Measurements from ENCODE around the gene DCAF11. TPM values are rescaled to one million over a fixed set of nuclear protein-coding genes. Genes with fewer than 3 reads are reported as not detected.

The DCAF11 gene
- total and polyA plus RNA-seq, 2 of the 13 experiments (the other 11 are each of a cell fraction or from before 2014, with no cell fraction given) = 150 to 257 TPM

GRCh38 chr14:24096545-24097181, 17.9 kb upstream of the DCAF11 start (continued):
- TF ChIP-seq ZBTB2 (CRISPR knock-in tag; IDR thresholded peaks at IDR 0.05; ENCODE audit: low read depth) = no peak
- TF ChIP-seq ZNF207 (IDR thresholded peaks at IDR 0.05; ENCODE audit: borderline replicate concordance) = no peak
- TF ChIP-seq MEIS2 (CRISPR knock-in tag; IDR thresholded peaks at IDR 0.05) = no peak
- TF ChIP-seq ZNF776 (CRISPR knock-in tag; IDR thresholded peaks at IDR 0.05) = peak; percentile 66; the same call in 1 of the 2 replicates
- TF ChIP-seq ZFP37 (CRISPR knock-in tag; IDR thresholded peaks at IDR 0.05; ENCODE audit: borderline replicate concordance) = no peak
- TF ChIP-seq ZNF138 (CRISPR knock-in tag; IDR thresholded peaks at IDR 0.05; ENCODE audit: low read depth) = no peak
- TF ChIP-seq ZBTB21 (CRISPR knock-in tag; IDR thresholded peaks at IDR 0.05) = no peak
- no peak for TF ChIP-seq HOXA5 (CRISPR knock-in tag; IDR thresholded peaks at IDR 0.05)
- TF ChIP-seq POLR2A (IDR thresholded peaks at IDR 0.05; ENCODE audit: insufficient read depth in 1 of 2, low read depth in 2 of 2, low read length in 2 of 2) = no peak
- peak; percentile 60 for TF ChIP-seq ZNF781 (CRISPR knock-in tag; IDR thresholded peaks at IDR 0.05; ENCODE audit: borderline replicate concordance, not compliant biosample characterization)
- no peak for TF ChIP-seq ZSCAN20 (CRISPR knock-in tag; IDR thresholded peaks at IDR 0.05; ENCODE audit: borderline replicate concordance)
- 0 out of 2 replicates have a peak, but pooled peaks have one; percentile 22 for TF ChIP-seq EED (CRISPR knock-in tag; IDR thresholded peaks at IDR 0.05)
- TF ChIP-seq THAP8 (CRISPR knock-in tag; IDR thresholded peaks at IDR 0.05; ENCODE audit: borderline replicate concordance) = no peak
- no peak for TF ChIP-seq MBD4 (IDR thresholded peaks at IDR 0.05; ENCODE audit: borderline replicate concordance, low read length)
- no peak for TF ChIP-seq ZNF367 (CRISPR knock-in tag; IDR thresholded peaks at IDR 0.05; ENCODE audit: borderline replicate concordance)
- TF ChIP-seq DRAP1 (CRISPR knock-in tag; IDR thresholded peaks at IDR 0.05) = no peak
- TF ChIP-seq ZNF768 (CRISPR knock-in tag; IDR thresholded peaks at IDR 0.05) = peak; percentile 73; the same call in 1 of the 2 replicates
- no peak for TF ChIP-seq HNF1A (IDR thresholded peaks at IDR 0.05; ENCODE audit: low read depth)
- no peak for TF ChIP-seq HNF1A (CRISPR knock-in tag; IDR thresholded peaks at IDR 0.05; ENCODE audit: borderline replicate concordance)
- no peak for TF ChIP-seq FOXJ3 (CRISPR knock-in tag; IDR thresholded peaks at IDR 0.05; ENCODE audit: borderline replicate concordance)
- no peak for TF ChIP-seq NRL (CRISPR knock-in tag; IDR thresholded peaks at IDR 0.05; ENCODE audit: borderline replicate concordance)
